ENCODE data around the gene CTRB2. TPM values are rescaled to one million over a fixed set of nuclear protein-coding genes. Genes with fewer than 3 reads are reported as not detected.
A peak's percentile ranks its signal among the peaks of the same experiment; 100 is the strongest.

The CTRB2 gene
- total RNA-seq, 2 experiments from 2014 or later = not detected

- Histone ChIP-seq H3K4me2 (ENCODE audit: low read length) (peak within 1 kb of the TSS; percentile 67), H2AFZ (ENCODE audit: low read length) (peak within 1 kb of the TSS; percentile 44; the same call in 1 of the 2 replicates), H3K36me3 (ENCODE audit: insufficient read depth, low read length) (no peaks in the 10 kb centered on the region), H3K4me1 (ENCODE audit: insufficient read depth, low read length, poor library complexity, severe bottlenecking) (peaks cover 11% of the 10 kb centered on the region), H3K79me2 (ENCODE audit: insufficient read depth, low read depth, low read length) (no peaks in the 10 kb centered on the region), H4K20me1 (ENCODE audit: insufficient read depth, low read length) (no peaks in the 10 kb centered on the region), H3K4me3 (ENCODE audit: low read depth, low read length, poor library complexity, severe bottlenecking) (peak within 1 kb of the TSS; percentile 81), H3K9me3 (ENCODE audit: low read length) (no peaks in the 10 kb centered on the region), H3K27ac (ENCODE audit: low read depth, low read length, poor library complexity, severe bottlenecking) (no peak within 1 kb of the TSS), H3K9me2 (ENCODE audit: insufficient read depth, low read length) (no peaks in the 10 kb centered on the region)
- ChIA-PET CTCF (ENCODE audit: unreplicated experiment) (no interaction called here), POLR2A (no interaction called here)
- DNase-seq (ENCODE audit: low spot score) = peak; percentile 77
- TF ChIP-seq EZH2phosphoT487 (IDR thresholded peaks at IDR 0.05; ENCODE audit: borderline replicate concordance, low read depth, low read length) (no peak), CTCF (conservative IDR thresholded peaks at IDR 0.05; ENCODE audit: low read length) (peak; percentile 25; the same call in 1 of the 2 replicates)
- no TSS peak for BruUV-seq (replicated peaks)
- intact Hi-C loops (cut with micrococcal nuclease; ENCODE audit: unreplicated experiment) = no loop called here
These were observed 44.5 kb upstream of the CTRB2 start, which contains the start of gene BCAR1 for GRCh38 chr16:75251280-75252048. TSS of gene BCAR1 (minus strand) at chr16:75251624. CDS start at chr16:75251482, 142 bp downstream.

- intact Hi-C loops (cut with micrococcal nuclease; ENCODE audit: unreplicated experiment) = no loop called here
- H4K20me1 ChIP-seq (ENCODE audit: insufficient read depth, low read length) = no peaks in the 10 kb centered on the region
- DNase-seq (ENCODE audit: low spot score) = no peak
- TF ChIP-seq CTCF (conservative IDR thresholded peaks at IDR 0.05; ENCODE audit: low read length) = no peak
- no peak for TF ChIP-seq EZH2phosphoT487 (IDR thresholded peaks at IDR 0.05; ENCODE audit: borderline replicate concordance, low read depth, low read length)
- H3K9me3 ChIP-seq (ENCODE audit: low read length) = no peaks in the 10 kb centered on the region
- H3K36me3 ChIP-seq (ENCODE audit: insufficient read depth, low read length) = no peaks in the 10 kb centered on the region
- H3K4me3 ChIP-seq (ENCODE audit: low read depth, low read length, poor library complexity, severe bottlenecking) = peak overlapping the region; percentile 81
- no peak overlapping the region for H3K27ac ChIP-seq (ENCODE audit: low read depth, low read length, poor library complexity, severe bottlenecking)
- CTCF ChIA-PET (ENCODE audit: unreplicated experiment) = interaction anchor here (1.0 to 1.2 kb wide), 3 partner anchors 15 to 214 kb away, joined by 3 read pairs; no protein-coding TSS in a partner anchor
- H2AFZ ChIP-seq (ENCODE audit: low read length) = peak overlapping the region; percentile 36; the same call in 1 of the 2 replicates
- H3K79me2 ChIP-seq (ENCODE audit: insufficient read depth, low read depth, low read length) = no peaks in the 10 kb centered on the region
- H3K9me2 ChIP-seq (ENCODE audit: insufficient read depth, low read length) = no peaks in the 10 kb centered on the region
- peaks cover 11% of the 10 kb centered on the region for H3K4me1 ChIP-seq (ENCODE audit: insufficient read depth, low read length, poor library complexity, severe bottlenecking)
- no TSS peak for BruUV-seq (replicated peaks)
- POLR2A ChIA-PET = no interaction called here
- peak overlapping the region; percentile 67 for H3K4me2 ChIP-seq (ENCODE audit: low read length)
These were observed 43.9 kb upstream of the CTRB2 start for GRCh38 chr16:75250809-75251279.
